GM23248 (cell line): ENCODE results near the gene ARMS2.

Source experiments
- EZH2 ChIP-seq: fragments of 200-600 bp; sonication (generic); IDR thresholded peaks from 2 replicates; pipeline ENCODE4 v1.6.1; 2018; ENCODE audit warnings: antibody characterized with exemption, mild to moderate bottlenecking; ENCODE audit not compliant: insufficient read depth, poor library complexity, severe bottlenecking
- EZH2phosphoT487 ChIP-seq: fragments of 200-600 bp; sonication (generic); IDR thresholded peaks from 2 replicates; pipeline ENCODE4 v1.6.1; 2018; ENCODE audit warnings: antibody characterized with exemption, moderate library complexity, mild to moderate bottlenecking, low read depth; ENCODE audit not compliant: insufficient read depth

DNA sequence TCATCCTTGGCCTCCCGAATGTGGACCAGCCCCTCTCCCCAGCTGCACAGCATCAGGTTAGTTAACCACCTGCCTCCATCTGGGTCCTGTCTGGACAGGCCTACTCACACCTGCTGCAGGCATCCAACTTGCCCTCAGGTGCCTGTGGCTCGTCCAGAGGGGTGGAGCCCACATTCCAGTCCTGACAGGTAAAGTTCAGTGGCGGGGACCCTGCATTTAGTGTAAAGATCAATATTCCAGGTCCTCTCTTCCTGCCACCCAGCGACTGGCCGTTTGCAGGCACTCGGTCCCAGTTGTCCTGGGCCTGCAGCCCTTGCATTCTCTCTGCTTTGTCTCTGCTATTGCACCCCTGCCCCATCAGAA lies 21.9 kb downstream of the ARMS2 start:
- TF ChIP-seq EZH2phosphoT487 (no peak), EZH2 (no peak)
